Liver (tissue), 9 donors: ENCODE measurements around the gene UTP4. TPM values are rescaled to one million over a fixed set of nuclear protein-coding genes. Genes with fewer than 3 reads are reported as not detected.

Experiments used
- DNase-seq: peaks from one replicate; pipeline ENCODE4 v3.0.0-alpha.2; 2017; ENCODE audit warnings: low spot score
- H3K27ac ChIP-seq, 2 donors: one replicate each; pipeline ENCODE4 v1.7.0; 2013; ENCODE audit warnings: inconsistent platforms in 2 of 2, low read length in 2 of 2, control low read depth in 1 of 2, low read depth in 1 of 2, mild to moderate bottlenecking in 1 of 2
- H3K27me3 ChIP-seq, 4 donors: one replicate each; pipeline versions ENCODE4 v1.6.1 to v1.7.0; 2013; ENCODE audit warnings: low read length in 3 of 4, inconsistent platforms in 1 of 4, mild to moderate bottlenecking in 1 of 4, moderate library complexity in 1 of 4; ENCODE audit not compliant: control insufficient read depth in 4 of 4, insufficient read depth in 4 of 4
- H3K36me3 ChIP-seq, 4 donors: one replicate each; pipeline versions ENCODE4 v1.6.1 to v1.7.0; 2013; ENCODE audit warnings: low read length in 3 of 4, mild to moderate bottlenecking in 3 of 4, low read depth in 1 of 4, moderate library complexity in 1 of 4; ENCODE audit not compliant: control insufficient read depth in 4 of 4, insufficient read depth in 3 of 4
- H3K4me1 ChIP-seq, 4 donors: one replicate each; pipeline versions ENCODE4 v1.6.1 to v1.7.0; 2013; ENCODE audit warnings: low read length in 3 of 4, mild to moderate bottlenecking in 3 of 4, moderate library complexity in 1 of 4; ENCODE audit not compliant: control insufficient read depth in 4 of 4, insufficient read depth in 4 of 4
- H3K4me3 ChIP-seq, 3 donors: one replicate each; pipeline versions ENCODE4 v1.6.1 to v1.7.0; 2013; ENCODE audit warnings: low read length in 3 of 3, control low read depth in 1 of 3, low read depth in 1 of 3, mild to moderate bottlenecking in 1 of 3
- H3K9ac ChIP-seq, 2 donors: one replicate each; pipeline ENCODE4 v1.7.0; 2013; ENCODE audit warnings: low read length in 2 of 2, mild to moderate bottlenecking in 2 of 2, moderate library complexity in 2 of 2, control low read depth in 1 of 2, low read depth in 1 of 2
- H3K9me3 ChIP-seq, 4 donors: one replicate each; pipeline versions ENCODE4 v1.6.1 to v1.7.0; 2013; ENCODE audit warnings: low read length in 3 of 4; ENCODE audit not compliant: control insufficient read depth in 4 of 4
- ATF3 ChIP-seq: IDR thresholded peaks from 2 replicates; pipeline ENCODE4 v1.6.1; 2016; ENCODE audit warnings: antibody characterized with exemption
- CTCF ChIP-seq: fragments of 150-350 bp; IDR thresholded peaks from 2 replicates; pipeline ENCODE4 v1.5.1; 2017; ENCODE audit warnings: improper control_type of control experiment, low read depth, low read length; ENCODE audit not compliant: missing input control
- EGR1 ChIP-seq, 2 donors: IDR thresholded peaks; 2 replicates each; pipeline ENCODE4 v1.6.1; 2016 to 2018; ENCODE audit warnings: antibody characterized with exemption in 2 of 2, low read depth in 2 of 2
- FOXA2 ChIP-seq: IDR thresholded peaks from 2 replicates; pipeline ENCODE4 v1.6.1; 2016; ENCODE audit warnings: antibody characterized with exemption
- GABPA ChIP-seq, 2 donors: IDR thresholded peaks in 1 of 2; conservative IDR thresholded peaks in 1 of 2; 2 replicates each; pipeline ENCODE4 v1.6.1; 2016; ENCODE audit warnings: antibody characterized with exemption in 2 of 2, mild to moderate bottlenecking in 1 of 2, moderate library complexity in 1 of 2
- HNF4G ChIP-seq: IDR thresholded peaks from 2 replicates; pipeline ENCODE4 v1.6.1; 2016; ENCODE audit warnings: antibody characterized with exemption
- MAX ChIP-seq: IDR thresholded peaks from 2 replicates; pipeline ENCODE4 v1.6.1; 2016; ENCODE audit warnings: antibody characterized with exemption
- NR2F2 ChIP-seq: IDR thresholded peaks from 2 replicates; pipeline ENCODE4 v1.6.1; 2016; ENCODE audit warnings: antibody characterized with exemption
- RAD21 ChIP-seq, 2 donors: IDR thresholded peaks; 2 replicates each; pipeline ENCODE4 v1.6.1; 2016; ENCODE audit warnings: antibody characterized with exemption in 2 of 2, mild to moderate bottlenecking in 2 of 2
- REST ChIP-seq: IDR thresholded peaks from 2 replicates; pipeline ENCODE4 v1.6.1; 2016; ENCODE audit warnings: antibody characterized with exemption, mild to moderate bottlenecking
- RXRA ChIP-seq, 2 donors: IDR thresholded peaks; 2 replicates each; pipeline ENCODE4 v1.6.1; 2017 to 2018; ENCODE audit warnings: antibody characterized with exemption in 2 of 2, mild to moderate bottlenecking in 1 of 2
- TAF1 ChIP-seq: conservative IDR thresholded peaks from 2 replicates; pipeline ENCODE4 v1.6.1; 2016; ENCODE audit warnings: antibody characterized with exemption, mild to moderate bottlenecking
- YY1 ChIP-seq: IDR thresholded peaks from 2 replicates; pipeline ENCODE4 v1.6.1; 2016; ENCODE audit warnings: antibody characterized with exemption, mild to moderate bottlenecking
- WGBS: extraction: QIAGEN DNeasy Blood & Tissue Kit; methylation state at CpG from one replicate; pipeline ENCODE4 v1.1.7; 2013; 5-methylcytosine and 5-hydroxymethylcytosine counted together
- polyA plus RNA-seq, 2 donors: library from polyadenylated mRNA; stranded (reverse) in 1 of 2; unstranded in 1 of 2; fragments of 200-250 nt in 1 of 2; fragments of >200 nt in 1 of 2; fragmentation: Nextera tagmentation in 1 of 2; extraction: Ambion mirVana in 1 of 2; gene quantifications; one replicate each; pipeline versions ENCODE4 v1.2.1 to v1.2.3, GENCODE V29; 2013 to 2015
- total RNA-seq, 2 donors: library from RNA; depleted of rRNA; stranded (reverse); fragments of >200 nt; gene quantifications; one replicate each; pipeline ENCODE4 v1.2.3, GENCODE V29; 2014
- donor health status: healthy.
- donor health status: healthy.
- donor health status: healthy.
- donor health status: healthy.
- donor health status: healthy.

Gene UTP4
- total RNA-seq, result 10 to 100 TPM; 11.3 to 13.8 TPM
- polyA plus RNA-seq, result 10 to 100 TPM; 11.9 to 12.9 TPM

GRCh38 chr16:69132424-69133252, at the start of gene UTP4, which contains the start of gene CHTF8:
UTP4 (plus strand) TSS chr16:69132649; CDS start chr16:69133460, 811 bp downstream.
CHTF8 (minus strand) TSS chr16:69132588; CDS start chr16:69121458, 11,130 bp downstream.
- peak within 1 kb of the TSS; percentile 90 to 99 (median 93) for H3K4me3 ChIP-seq
- WGBS, result under 1% methylated on average over 78 of the region's 78 CpGs

GRCh38 chr16:69083306-69083941, 49.0 kb upstream of the UTP4 start:
- no peak for DNase-seq
- Histone ChIP-seq H3K27me3 (no peaks in the 10 kb centered on the region), H3K27ac (no peak overlapping the region), H3K4me1 (peaks cover 0 to 1% (median under 1%) of the 10 kb centered on the region in 4 donors), H3K9ac (no peak overlapping the region), H3K9me3 (no peaks in the 10 kb centered on the region), H3K4me3 (no peak overlapping the region), H3K36me3 (peaks cover 2 to 19% (median 6%) of the 10 kb centered on the region in 4 donors)
- WGBS, result 95% methylated on average over 16 of the region's 16 CpGs
- TF ChIP-seq REST (no peak), CTCF (peak; percentile 32), RAD21 (IDR thresholded peaks at IDR 0.05) (peak; percentile 36 to 59)

More at GRCh38 chr16:69132424-69133252, at the start of gene UTP4, which contains the start of gene CHTF8:
- H3K9me3 ChIP-seq, result no peaks in the 10 kb centered on the region
- H3K27me3 ChIP-seq, result no peaks in the 10 kb centered on the region
- H3K36me3 ChIP-seq, result peaks cover 0 to 9% (median 6%) of the 10 kb centered on the region in 4 donors
- H3K4me1 ChIP-seq, result peaks cover 0 to 31% (median 16%) of the 10 kb centered on the region in 4 donors
- TF ChIP-seq MAX, result peak; percentile 54
- TF ChIP-seq FOXA2, result no peak
- TF ChIP-seq GABPA (IDR thresholded peaks at IDR 0.05 in 1 of 2, conservative IDR thresholded peaks at IDR 0.05 in 1 of 2), result peak; percentile 66 to 90
- peak; percentile 85 for DNase-seq
- peak within 1 kb of the TSS; percentile 79 to 85 for H3K9ac ChIP-seq
- H3K27ac ChIP-seq, result peak within 1 kb of the TSS; percentile 86

GRCh38 chr16:69084289-69084688, 48.2 kb upstream of the UTP4 start:
- Histone ChIP-seq H3K36me3 (peaks cover 2 to 19% (median 6%) of the 10 kb centered on the region in 4 donors), H3K4me3 (no peak overlapping the region), H3K9me3 (no peaks in the 10 kb centered on the region), H3K4me1 (peaks cover 4 to 10% (median 8%) of the 10 kb centered on the region in 4 donors), H3K27me3 (no peaks in the 10 kb centered on the region), H3K9ac (no peak overlapping the region), H3K27ac (no peak overlapping the region)
- no peak for DNase-seq
- 89% methylated on average over 2 of the region's 2 CpGs for WGBS
- TF ChIP-seq NR2F2 (no peak), EGR1 (IDR thresholded peaks at IDR 0.05; ENCODE audit: low read depth in 2 of 2) (no peak), YY1 (no peak), RXRA (IDR thresholded peaks at IDR 0.05) (no peak), MAX (no peak), HNF4G (no peak), FOXA2 (no peak), ATF3 (no peak), REST (no peak), TAF1 (no peak)
